LNCaP clone FGC (cell line): ENCODE results near the gene TIMP2.
"Not testable (repeated sequence)": the region's sequence is repeated elsewhere in the genome, so short reads cannot be mapped to it uniquely, and the experiment has no call there.

Experiments used
- DNase-seq: peaks from one replicate; pipeline ENCODE4 v3.0.0-alpha.2; 2011; ENCODE audit warnings: low read depth
- H3K4me3 ChIP-seq: 2 replicates; pipeline ENCODE4 v1.5.1; 2011; ENCODE audit warnings: mild to moderate bottlenecking, low read depth, low read length, control low read depth
- CTCF ChIP-seq: IDR thresholded peaks from 2 replicates; pipeline ENCODE4 v1.5.1; 2012; ENCODE audit warnings: mild to moderate bottlenecking; ENCODE audit not compliant: control insufficient read depth, insufficient read depth; ENCODE audit errors: extremely low read depth

Gene TIMP2

GRCh38 chr17:78969865-78970264 is 44.7 kb upstream of the TIMP2 start:
- no peak for DNase-seq
- no peak for TF ChIP-seq CTCF
- no peak overlapping the region for H3K4me3 ChIP-seq

DNA sequence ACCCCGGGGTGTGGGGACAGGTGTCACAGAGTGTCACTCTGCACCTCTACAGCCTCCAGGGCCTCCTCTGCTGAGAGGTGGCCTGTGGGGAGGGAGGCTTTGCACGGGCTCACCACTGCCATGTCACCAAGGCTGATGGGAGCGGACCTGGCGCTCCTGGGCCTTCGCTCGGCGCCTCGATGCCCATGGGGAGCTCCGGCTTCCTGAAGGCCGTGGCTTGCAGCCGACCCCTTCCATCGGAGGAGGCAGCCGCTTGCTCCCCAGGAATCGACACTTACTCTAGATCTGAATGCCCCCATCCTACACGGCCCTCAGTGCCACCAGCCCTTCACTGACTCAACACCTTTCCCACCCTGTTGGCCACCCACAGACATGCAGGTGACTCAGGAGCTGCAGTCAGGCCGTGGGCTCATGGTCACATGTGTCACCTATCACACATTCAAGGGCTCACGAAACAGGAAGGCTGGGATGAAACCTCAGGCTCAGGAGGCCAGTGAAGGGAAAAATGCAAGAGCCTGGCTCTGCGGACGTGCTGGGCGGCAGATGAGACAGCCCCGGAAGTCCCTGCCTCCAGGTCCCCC is 42.7 kb upstream of the TIMP2 start:
- no peak overlapping the region for H3K4me3 ChIP-seq
- DNase-seq, result no peak
- TF ChIP-seq CTCF, result no peak

GRCh38 chr17:78966910-78967600 is 41.9 kb upstream of the TIMP2 start:
- H3K4me3 ChIP-seq, result no peak overlapping the region
- no peak for TF ChIP-seq CTCF
- DNase-seq, result no peak

GRCh38 chr17:78966123-78966813 is 41.1 kb upstream of the TIMP2 start:
- TF ChIP-seq CTCF, result no peak
- DNase-seq, result no peak
- no peak overlapping the region for H3K4me3 ChIP-seq

DNA sequence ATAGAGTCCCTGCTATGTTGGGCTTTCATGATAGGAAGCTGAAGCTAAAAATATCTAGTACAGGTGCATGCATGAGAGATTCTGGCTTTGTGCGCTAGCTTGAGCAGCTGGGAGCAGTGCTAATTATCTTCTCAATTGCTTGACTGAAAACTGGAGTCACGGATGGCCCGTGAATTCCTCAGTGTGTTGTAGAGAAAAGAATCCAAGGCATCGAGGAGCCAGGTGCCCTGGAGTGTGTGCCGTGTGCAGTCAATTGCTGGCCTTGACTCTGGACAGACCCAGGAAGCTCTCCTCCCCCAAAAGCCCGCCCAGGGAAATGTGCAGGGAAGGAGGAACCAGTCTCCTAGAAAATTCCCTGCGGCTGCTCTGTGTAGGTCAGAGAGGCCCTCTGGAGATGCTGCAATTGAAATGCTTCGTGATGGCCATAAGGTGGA is 40.3 kb upstream of the TIMP2 start:
- H3K4me3 ChIP-seq, result no peak overlapping the region
- DNase-seq, result no peak
- TF ChIP-seq CTCF, result no peak

DNA sequence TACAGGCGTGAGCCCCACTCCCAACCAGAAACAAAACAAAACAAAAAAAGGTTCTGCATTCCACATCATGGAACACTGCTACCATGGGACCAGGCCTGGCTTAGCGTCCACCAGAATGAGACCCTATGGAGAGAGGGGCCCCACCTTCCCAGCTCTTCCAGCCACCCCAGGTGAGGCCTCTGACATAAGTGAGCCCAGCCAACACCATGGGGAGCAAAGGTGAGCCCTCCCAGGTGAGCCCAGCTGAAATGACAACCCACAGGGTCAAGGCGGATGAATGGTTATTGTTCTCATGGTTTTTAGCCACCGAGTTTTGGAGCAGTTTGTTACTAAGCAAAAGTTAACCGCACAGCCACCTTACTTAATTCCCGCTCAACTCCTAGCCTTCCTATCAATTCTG is 38.2 kb upstream of the TIMP2 start:
- no peak overlapping the region for H3K4me3 ChIP-seq
- TF ChIP-seq CTCF, result no peak
- DNase-seq, result no peak

DNA sequence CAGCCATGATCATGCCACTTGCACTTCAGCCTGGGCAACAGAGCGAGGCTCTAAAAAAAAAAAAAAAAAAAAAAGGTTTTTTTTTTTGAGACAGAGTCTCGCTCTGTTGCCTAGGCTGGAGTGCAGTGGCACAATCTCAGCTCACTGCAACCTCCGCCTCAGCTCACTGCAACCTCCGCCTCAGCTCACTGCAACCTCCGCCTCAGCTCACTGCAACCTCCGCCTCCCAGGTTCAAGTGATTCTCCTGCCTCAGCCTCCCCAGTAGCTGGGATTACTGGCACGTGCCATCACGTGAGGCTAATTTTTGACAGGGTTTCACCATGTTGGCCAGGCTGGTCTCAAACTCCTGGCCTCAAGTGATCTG is 37.8 kb upstream of the TIMP2 start:
- not testable (repeated sequence) for DNase-seq, H3K4me3 ChIP-seq
